Left colon (tissue), 2 donors: ENCODE results near the gene ZBTB6. TPM values are rescaled to one million over a fixed set of nuclear protein-coding genes. Genes with fewer than 3 reads are reported as not detected.
"Not testable (repeated sequence)": the region's sequence is repeated elsewhere in the genome, so short reads cannot be mapped to it uniquely, and the experiment has no call there.

ENCODE experiments used
- ATAC-seq: fragments of 200-7000 bp; cut with Tn5 transposase; one replicate; pipeline ENCODE4 v1.9.1; 2020; ENCODE audit warnings: mild to moderate bottlenecking, moderate library complexity
- DNase-seq, 2 donors: peaks; one replicate each; pipeline ENCODE4 v3.0.0-alpha.2; 2020
- intact Hi-C, 2 donors: fragments of 100-400 bp; cut with DNase I in 1 of 2; cut with micrococcal nuclease in 1 of 2; formaldehyde crosslinking; loops; one replicate each; pipeline versions ENCODE4 v1.11.2 to v1.14.0; 2022; cut with DNase I, micrococcal nuclease
- total RNA-seq, 2 donors: library from RNA; stranded (reverse); fragmentation: NEBNext Ultra II Directional; extraction: Animal tissue kit (Norgen Biotek cat#: 25700); gene quantifications; one replicate each; pipeline ENCODE4 v1.2.1, GENCODE V29; 2021
- donor health status: DM: no; HTN: no; CAD: no.
- donor health status: DM: yes; HTN: yes; CAD: no.

The ZBTB6 gene
- total RNA-seq, 2 donors from 2014 or later: 6.1 to 7.6 TPM

DNA sequence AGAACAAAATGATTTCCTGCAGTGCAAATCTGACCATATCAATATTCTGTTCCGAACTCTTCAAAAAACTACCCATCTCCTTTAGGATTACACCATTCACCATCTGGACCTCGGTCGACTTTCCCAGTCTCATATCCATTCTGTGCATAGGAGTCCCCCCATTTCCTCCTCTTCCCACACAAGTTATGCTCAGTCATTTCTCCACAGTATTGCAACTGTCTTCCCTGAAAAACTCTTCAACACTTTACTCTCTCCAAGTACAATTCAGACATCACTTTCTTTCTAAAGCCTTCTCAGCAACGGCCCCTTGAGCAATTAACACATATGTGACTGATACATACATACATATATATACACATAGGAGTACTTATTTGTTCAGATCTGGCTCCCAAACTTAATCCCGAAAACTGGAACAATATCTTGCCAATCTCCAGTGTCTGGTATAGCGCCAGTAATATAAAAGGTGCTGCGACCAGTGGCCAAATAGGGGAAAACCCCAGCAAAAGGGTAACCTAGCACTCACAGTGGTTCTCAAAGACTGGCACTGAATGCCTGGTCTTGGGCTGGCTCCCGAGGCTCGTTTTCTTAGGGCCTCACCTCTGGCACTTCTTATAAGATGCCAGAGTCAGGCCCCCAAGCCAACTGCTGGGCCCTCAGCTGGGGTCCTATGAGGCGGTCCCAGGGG is 17.6 kb upstream of the ZBTB6 start:
- ATAC-seq (no peak), DNase-seq (no peak)
- intact Hi-C loops: no loop called here

DNA sequence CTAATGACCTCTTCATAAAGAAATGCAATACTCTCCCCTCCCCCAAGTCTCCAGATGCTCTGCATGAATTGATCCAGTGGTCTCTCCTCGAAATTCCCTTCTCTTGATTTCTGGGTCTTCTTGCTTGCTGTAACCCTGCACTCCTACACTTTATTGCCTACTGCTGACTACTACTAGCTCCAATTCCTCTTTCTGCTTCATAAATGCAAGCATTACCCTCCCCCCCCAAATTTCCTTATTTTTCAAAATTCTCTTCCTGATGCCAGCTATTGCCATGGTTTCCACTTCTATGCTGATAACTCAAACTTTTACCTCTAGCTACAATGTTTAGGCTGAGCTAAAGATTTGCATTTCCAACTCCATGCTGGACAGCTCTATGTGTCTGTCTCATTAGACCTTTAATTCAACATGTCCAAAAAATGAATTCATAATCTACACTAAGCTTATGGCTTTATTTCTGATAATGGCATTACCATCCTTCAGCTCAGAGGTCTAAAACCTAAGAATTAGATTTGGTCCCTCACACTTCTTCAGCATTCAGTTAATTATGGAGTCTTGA is 16.8 kb upstream of the ZBTB6 start:
- intact Hi-C loops: no loop called here
- ATAC-seq (no peak), DNase-seq (no peak)

DNA sequence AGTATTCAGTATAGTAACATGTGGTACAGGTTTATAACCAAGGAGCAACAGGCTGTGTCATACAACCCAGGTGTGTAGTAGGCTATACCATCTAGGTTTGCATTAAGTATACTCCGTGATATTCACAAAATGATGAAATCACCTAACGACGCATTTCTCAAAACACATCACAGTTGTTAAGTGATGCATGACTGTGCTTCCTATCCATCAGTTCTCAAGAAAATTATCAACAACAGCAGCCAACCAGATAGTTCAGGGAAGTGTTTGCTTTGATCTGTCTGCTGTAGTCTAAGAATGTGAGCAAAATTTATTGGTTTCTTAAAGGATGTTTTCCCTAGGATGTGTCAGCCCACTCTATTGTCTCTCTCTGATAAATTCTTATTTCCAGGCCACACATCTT is 10.8 kb upstream of the ZBTB6 start:
- intact Hi-C loops: no loop called here
- no peak for DNase-seq

DNA sequence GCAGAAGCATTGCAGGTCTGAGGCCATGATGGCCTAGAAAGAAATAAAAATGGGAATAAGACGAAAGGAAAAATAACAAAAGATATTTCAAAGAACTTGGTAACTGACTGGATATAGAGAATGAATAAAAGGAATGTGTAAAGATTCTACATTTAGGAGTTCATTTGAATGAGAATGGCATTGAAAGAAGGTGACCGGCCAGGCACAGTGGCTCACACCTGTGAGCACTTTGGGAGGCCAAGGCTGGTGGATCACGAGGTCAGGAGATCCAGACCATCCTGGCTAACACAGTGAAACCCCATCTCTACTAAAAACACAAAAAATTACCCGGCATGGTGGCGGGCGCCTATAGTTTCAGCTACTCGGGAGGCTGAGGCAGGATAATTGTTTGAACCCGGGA is 9.6 kb upstream of the ZBTB6 start:
- DNase-seq (no peak), ATAC-seq (no peak)
- intact Hi-C loops: no loop called here

More for the DNA sequence above, 10.8 kb upstream of the ZBTB6 start:
- ATAC-seq: no peak

DNA sequence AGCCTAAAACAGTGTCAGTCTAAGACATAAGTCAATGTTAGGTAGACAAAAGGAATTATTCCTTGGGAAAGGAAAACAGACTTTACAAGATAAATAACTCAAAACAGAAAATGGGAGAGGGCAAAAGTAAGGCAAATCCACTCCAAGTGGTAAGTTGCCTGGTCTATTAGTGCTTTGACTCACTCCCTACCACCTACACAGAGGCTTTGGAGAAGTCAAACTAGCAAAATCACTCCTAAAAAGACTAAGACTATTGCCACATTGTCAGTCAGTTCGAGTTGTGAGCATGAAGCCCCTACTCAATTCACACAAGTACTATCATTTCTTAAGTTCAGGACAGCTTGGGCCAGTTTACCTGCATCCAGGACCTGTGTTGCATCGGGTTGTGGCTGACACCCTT is 5.2 kb upstream of the ZBTB6 start:
- intact Hi-C loops: no loop called here
- DNase-seq: no peak
- ATAC-seq: no peak

DNA sequence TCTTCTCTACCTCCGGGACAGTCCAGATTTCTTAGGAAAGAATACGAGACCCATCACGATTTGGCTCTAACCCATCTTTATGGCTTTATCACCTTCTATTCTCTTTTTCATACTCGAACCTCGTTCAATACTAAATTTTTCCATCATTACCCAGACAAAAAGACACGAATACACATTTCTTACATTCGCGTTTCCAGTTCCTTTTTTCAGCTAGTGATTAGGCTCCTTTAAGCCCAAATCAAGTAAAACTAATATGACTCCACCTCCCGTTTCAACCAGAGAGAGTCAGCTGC is 506 bp downstream of the ZBTB6 start:
- intact Hi-C loops: no loop called here
- ATAC-seq (no peak), DNase-seq (no peak)

DNA sequence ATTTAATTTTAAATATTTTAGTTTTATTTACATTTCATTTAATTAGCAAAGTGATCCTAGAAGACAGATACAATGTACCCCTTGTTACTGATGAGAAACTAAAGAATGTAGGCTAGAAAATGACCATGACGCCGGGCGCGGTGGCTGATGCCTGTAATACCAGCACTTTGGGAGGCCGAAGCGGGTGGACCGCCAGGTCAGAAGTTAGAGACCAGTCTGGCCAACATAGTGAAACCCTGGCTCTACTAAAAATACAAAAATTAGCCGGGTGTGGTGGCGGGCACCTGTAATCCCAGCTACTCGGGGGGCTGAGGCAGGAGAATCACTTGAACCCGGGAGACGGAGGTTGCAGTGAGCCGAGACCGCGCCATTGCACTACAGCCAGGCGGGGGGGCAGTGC is 7.0 kb downstream of the ZBTB6 start:
- peak in 1 of 2 donors; percentile 32 for DNase-seq
- ATAC-seq, intact Hi-C loops: not testable (repeated sequence)

DNA sequence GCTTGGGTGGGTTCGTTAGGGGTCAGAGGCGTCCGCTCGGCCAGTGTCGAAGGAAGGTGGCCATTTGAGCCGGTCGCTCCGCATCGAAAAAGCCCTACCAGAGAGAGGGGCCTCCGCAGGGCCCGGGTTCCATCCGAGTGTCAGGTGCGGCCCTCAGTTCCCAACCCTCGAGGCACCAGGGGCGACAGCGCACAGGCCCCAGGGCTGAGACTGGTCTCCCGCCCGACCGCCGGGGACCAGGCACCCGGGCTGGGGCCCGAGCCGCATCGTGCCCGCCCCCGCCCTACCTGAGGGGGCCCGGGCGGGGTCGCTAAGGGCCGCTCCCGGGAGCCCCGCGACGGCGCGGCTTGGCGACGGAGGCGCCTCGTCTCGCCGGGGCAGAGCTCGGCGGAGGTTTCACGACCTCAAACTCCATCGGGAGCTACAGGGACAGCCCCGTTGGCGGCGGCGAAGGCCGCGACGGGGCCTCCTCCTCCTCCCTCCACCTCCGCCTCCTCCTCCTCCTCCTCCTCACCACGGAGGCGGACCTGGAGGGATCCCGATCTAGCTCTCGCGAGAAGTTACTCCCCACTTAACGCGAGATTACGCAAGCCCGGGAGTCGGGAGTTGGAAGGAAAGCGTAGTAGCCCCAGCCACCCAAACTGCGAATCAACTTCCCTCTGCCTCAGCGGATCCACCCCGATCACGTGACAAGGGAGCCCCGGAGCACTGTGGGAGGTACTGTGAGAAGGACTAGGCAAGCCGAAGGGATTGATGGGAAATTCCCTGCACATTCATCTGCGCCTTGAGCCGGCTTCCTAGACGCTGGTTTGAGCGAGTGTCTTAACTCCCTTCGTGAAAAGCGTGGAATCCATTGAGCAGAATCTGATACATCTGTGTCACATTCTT is 8.1 kb downstream of the ZBTB6 start, which contains the start of gene RC3H2:
RC3H2 (minus strand) TSS at position 537 of the 888 bp plus-strand sequence. CDS start 7,850 bp downstream, outside the sequence.
- DNase-seq (peak; percentile 95 to 99), ATAC-seq (peak; percentile 95)
- intact Hi-C loops: no loop called here

DNA sequence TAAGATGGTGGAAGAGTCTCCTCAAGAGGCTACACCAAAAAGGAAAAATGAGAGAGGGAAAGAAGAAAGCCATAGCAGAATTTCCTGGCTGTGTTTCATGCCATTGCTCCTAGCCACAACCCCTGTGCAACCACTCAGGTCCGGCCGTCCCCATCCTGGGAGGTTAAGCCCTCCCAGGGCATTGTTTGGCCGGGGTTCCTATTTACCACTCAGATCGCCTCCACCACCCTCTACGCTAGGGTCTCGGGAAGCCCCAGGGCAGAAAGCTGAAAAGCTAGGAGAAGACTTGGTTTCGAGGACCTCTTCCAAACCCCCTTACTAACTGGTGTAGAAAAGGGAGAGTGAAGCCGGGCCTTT is 8.7 kb downstream of the ZBTB6 start:
- intact Hi-C loops: no loop called here
- DNase-seq (peak; percentile 31 to 47), ATAC-seq (peak; percentile 29)

DNA sequence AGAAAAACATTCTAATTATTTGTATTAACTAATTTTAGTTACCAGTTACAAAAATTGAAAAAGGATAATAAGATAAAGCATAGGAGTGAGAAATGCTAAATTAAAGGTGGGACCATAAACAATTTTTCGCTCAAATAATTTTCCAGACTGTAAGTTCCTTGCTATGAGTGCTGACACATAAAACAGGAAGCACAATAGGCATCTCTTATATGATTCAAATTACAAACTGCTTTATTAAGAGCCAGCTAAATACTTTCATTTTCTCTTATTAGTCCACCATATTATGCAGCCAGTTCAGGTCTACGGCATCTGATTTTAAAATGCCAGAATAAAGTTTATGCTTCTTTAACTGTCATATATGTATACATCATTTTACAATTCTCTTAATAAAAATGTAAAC is 12.3 kb downstream of the ZBTB6 start:
- DNase-seq: no peak
- ATAC-seq: no peak
- intact Hi-C loops: no loop called here

DNA sequence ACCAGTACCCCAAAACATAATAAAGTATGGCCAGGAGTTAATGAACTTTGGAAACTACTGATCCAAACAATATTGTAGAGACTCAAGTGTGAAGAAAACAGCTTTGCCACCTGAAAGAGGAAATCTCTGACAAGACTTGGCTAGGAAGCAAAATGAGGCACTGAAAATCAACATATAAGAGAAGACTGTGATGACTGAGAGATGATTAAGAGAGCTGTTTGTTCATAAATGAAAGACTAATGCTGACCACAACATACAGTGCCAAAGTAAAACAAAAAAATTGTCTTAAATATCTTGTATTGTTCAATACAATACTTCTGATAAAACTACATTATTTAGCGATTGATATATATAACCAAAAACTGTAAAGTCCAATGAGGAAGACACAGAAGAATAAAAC is 15.2 kb downstream of the ZBTB6 start:
- ATAC-seq: no peak

DNA sequence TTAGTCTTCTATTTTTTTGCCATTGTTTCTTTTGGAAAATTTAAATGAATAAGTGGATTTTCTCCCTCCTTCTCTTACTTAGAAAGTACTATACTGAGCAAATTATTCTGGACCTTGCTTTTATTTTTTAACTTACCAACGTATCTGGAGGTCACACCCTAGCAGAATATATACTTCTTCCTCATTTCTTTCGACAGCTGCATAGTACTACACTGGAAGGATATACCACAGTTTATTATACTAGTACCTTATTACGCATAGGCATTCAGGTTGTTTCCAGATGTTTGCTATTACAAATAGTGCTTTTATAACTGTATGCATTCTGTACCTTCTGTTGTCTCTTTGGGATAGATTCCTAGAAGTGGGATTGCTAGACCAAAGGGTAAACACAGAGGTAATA is 24.6 kb downstream of the ZBTB6 start:
- intact Hi-C loops: no loop called here
- DNase-seq (no peak), ATAC-seq (peak; percentile 64)

More for the DNA sequence above, 15.2 kb downstream of the ZBTB6 start:
- no peak for DNase-seq
- intact Hi-C loops: no loop called here

DNA sequence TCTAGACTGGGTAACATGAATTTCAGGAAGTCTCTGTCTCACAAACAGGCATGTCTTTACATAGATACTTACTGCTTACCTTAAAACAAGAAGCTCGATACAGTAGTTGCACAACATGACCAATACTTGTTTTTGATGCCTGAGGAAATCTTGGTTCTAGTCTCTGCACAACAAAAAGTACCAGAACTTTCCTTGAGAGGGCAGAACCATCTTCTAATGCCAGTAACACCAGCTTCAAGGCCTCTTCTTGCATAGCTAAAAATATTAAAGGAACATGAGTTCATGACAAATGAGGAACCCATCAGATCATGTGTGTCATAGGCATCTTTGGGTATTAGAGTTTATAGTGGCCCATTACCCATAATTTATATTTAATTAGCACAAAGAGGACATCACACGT is 30.0 kb downstream of the ZBTB6 start:
- ATAC-seq: no peak
- intact Hi-C loops: no loop called here
- DNase-seq: no peak

DNA sequence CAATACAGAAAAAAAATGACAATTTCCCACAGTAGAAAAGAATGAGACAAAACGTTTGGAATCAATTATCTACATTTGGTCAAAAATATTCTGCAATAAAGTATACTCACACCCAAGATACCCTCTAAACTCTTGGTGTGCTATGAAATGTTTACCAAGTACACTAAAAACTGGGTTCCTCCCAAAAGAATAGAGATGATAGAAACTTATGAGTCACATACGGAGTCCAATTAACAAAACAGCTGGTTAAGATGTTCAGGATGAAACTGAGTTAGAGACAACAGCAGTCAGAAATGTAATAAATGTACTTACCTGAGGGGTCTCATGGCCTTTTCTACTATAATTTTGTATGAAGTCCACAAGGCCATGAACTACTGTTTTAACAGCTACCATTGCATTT is 33.7 kb downstream of the ZBTB6 start:
- ATAC-seq (no peak), DNase-seq (no peak)
- intact Hi-C loops: no loop called here

DNA sequence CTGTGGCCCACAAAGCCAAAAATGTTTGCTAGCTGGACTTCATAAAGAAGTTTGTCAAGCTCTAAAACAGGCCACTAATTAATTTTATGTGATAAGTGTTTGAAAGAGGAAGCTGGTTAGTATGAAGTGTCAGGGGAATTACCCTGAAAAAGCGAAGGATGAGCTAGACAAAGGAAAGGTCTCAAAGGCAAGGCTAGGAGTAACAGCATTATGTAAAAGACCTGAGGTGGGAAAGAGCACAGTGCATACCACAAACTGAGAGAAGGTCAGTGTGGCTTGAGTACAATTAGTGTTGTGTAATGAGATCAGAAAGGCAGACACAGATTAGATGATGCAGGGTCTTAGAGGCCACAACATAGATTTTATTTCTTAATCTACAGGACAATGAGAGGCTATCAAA is 37.6 kb downstream of the ZBTB6 start:
- intact Hi-C loops: no loop called here
- ATAC-seq (no peak), DNase-seq (no peak)

DNA sequence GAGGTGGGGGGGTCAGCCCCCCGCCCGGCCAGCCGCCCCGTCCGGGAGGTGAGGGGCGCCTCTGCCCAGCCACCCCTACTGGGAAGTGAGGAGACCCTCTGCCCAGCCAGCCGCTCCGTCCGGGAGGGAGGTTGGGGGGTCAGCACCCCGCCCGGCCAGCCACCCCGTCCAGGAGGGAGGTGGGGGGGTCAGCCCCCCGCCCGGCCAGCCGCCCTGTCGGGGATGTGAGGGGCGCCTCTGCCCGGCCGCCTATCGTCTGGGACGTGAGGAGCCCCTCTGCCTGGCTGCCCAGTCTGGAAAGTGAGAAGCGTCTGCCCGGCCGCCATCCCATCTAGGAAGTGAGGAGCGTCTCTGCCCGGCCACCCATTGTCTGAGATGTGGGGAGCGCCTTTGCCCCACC is 45.8 kb downstream of the ZBTB6 start:
- intact Hi-C loops, DNase-seq, ATAC-seq: not testable (repeated sequence)

DNA sequence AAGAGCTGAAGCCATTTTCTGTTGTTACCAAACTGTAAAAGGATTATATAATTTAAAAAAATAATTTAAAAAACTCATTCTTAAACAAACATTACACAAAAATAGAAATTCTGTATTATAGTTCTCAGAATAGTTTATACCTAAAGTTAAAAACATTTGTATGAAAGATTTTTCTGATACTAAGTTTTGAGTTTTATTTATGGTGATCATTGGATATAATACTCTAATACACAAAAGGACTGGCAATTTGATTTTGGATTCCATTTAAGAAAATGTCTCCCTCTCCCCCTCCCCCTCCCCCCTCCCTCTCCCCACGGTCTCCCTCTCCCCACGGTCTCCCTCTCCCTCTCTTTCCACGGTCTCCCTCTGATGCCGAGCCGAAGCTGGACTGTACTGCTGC is 47.0 kb downstream of the ZBTB6 start:
- no peak for ATAC-seq
- DNase-seq: no peak
- intact Hi-C loops: no loop called here

DNA sequence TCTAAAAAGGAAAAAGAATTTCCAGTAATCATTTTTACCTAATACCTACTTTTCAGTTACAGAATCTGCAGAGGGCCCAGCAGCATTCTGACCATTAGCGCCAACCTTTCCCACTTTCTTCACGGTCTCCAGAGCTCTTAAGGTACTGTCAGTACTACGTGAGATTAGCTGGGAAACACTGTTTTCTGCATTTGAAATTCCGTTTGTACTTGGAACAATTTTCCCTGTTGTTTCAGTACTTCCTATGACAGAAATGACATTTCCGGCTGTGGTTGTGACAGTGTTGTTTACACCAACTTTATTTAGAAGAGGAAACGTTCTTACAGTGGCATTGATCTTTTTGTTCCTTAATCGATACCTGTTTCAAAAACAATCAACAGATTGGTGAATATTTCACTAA is 47.8 kb downstream of the ZBTB6 start:
- ATAC-seq (no peak), DNase-seq (no peak)
- intact Hi-C loops: no loop called here

DNA sequence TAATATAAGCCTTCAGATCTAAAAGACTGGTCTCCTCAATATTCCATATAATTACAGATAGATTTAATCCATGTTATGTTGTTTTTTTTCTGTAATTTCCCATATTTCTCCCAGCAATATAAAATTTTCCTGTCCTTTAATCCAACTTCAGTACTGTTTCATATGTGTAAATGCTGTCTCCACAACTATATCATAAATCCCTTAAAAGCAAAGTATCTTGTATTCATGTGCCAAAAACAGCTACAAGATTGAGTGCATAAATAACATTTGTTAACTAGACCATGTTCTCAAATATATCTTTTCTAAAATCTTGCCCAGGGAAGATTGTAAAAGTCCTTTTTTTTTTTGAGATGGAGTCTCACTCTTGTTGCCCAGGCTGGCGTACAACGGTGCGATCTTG is 49.7 kb downstream of the ZBTB6 start:
- no peak for ATAC-seq

More for the DNA sequence above, 49.7 kb downstream of the ZBTB6 start:
- intact Hi-C loops: no loop called here
- no peak for DNase-seq
